ENCODE results near the gene GNB5. TPM values are rescaled to one million over a fixed set of nuclear protein-coding genes. Genes with fewer than 3 reads are reported as not detected.

GNB5 gene
- total and polyA plus RNA-seq, 2 of the 13 experiments (the other 11 are each of a cell fraction or from before 2014, with no cell fraction given) = 13.7 to 14.4 TPM

DNA sequence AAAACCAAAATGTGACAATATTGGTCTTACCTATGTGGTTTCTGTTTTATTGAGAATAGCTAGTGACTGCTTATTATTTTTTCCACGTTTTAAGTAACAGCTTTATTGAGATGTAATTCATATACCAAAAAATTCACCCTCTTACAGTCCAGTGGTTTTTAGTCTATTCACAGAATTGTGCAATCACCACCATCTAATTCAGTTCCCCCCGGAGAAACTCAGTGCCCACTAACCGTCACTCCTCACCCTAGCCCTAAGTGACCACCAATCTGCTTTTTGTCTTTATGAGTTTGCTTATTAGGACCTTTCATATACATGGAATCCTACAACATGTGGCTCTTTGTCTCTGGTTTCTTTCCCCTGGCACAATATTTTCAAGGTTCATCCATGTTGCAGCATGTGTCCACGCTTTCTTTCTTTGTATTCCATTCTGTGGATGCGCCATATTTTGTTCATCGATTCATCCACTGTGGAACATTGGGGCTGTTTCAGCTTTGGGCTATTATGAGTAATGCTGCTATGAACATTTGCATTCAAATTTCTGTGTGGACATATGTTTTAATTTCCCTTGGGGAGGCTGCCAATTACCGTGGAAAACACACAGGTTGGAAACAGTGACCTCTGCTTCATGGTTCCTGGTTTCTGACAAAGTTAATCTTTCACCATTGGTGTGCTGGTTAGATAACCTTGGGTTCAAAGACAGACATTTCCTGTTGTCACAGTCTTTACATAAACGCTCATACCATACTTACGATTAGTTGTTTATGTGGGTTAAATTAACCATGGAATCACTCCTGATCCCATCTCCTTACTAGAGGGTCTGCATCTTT lies 75.4 kb downstream of the GNB5 start (continued):
- no peak for TF ChIP-seq ZNF781 (CRISPR knock-in tag; IDR thresholded peaks at IDR 0.05; ENCODE audit: borderline replicate concordance, not compliant biosample characterization)
- TF ChIP-seq, protein P1, sequence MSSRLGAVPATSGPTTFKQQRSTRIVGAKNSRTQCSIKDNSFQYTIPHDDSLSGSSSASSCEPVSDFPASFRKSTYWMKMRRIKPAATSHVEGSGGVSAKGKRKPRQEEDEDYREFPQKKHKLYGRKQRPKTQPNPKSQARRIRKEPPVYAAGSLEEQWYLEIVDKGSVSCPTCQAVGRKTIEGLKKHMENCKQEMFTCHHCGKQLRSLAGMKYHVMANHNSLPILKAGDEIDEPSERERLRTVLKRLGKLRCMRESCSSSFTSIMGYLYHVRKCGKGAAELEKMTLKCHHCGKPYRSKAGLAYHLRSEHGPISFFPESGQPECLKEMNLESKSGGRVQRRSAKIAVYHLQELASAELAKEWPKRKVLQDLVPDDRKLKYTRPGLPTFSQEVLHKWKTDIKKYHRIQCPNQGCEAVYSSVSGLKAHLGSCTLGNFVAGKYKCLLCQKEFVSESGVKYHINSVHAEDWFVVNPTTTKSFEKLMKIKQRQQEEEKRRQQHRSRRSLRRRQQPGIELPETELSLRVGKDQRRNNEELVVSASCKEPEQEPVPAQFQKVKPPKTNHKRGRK (CRISPR knock-in tag; IDR thresholded peaks at IDR 0.05) = no peak
- no peak for TF ChIP-seq ZNF501 (CRISPR knock-in tag; IDR thresholded peaks at IDR 0.05)
- no peak for TF ChIP-seq RFX5 (IDR thresholded peaks at IDR 0.05; ENCODE audit: low read depth, low read length)
- TF ChIP-seq, protein P2, sequence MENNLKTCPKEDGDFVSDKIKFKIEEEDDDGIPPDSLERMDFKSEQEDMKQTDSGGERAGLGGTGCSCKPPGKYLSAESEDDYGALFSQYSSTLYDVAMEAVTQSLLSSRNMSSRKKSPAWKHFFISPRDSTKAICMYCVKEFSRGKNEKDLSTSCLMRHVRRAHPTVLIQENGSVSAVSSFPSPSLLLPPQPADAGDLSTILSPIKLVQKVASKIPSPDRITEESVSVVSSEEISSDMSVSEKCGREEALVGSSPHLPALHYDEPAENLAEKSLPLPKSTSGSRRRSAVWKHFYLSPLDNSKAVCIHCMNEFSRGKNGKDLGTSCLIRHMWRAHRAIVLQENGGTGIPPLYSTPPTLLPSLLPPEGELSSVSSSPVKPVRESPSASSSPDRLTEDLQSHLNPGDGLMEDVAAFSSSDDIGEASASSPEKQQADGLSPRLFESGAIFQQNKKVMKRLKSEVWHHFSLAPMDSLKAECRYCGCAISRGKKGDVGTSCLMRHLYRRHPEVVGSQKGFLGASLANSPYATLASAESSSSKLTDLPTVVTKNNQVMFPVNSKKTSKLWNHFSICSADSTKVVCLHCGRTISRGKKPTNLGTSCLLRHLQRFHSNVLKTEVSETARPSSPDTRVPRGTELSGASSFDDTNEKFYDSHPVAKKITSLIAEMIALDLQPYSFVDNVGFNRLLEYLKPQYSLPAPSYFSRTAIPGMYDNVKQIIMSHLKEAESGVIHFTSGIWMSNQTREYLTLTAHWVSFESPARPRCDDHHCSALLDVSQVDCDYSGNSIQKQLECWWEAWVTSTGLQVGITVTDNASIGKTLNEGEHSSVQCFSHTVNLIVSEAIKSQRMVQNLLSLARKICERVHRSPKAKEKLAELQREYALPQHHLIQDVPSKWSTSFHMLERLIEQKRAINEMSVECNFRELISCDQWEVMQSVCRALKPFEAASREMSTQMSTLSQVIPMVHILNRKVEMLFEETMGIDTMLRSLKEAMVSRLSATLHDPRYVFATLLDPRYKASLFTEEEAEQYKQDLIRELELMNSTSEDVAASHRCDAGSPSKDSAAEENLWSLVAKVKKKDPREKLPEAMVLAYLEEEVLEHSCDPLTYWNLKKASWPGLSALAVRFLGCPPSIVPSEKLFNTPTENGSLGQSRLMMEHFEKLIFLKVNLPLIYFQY (CRISPR knock-in tag; IDR thresholded peaks at IDR 0.05; ENCODE audit: borderline replicate concordance) = peak; percentile 38; the same call in 1 of the 2 replicates
- TF ChIP-seq, protein P3, sequence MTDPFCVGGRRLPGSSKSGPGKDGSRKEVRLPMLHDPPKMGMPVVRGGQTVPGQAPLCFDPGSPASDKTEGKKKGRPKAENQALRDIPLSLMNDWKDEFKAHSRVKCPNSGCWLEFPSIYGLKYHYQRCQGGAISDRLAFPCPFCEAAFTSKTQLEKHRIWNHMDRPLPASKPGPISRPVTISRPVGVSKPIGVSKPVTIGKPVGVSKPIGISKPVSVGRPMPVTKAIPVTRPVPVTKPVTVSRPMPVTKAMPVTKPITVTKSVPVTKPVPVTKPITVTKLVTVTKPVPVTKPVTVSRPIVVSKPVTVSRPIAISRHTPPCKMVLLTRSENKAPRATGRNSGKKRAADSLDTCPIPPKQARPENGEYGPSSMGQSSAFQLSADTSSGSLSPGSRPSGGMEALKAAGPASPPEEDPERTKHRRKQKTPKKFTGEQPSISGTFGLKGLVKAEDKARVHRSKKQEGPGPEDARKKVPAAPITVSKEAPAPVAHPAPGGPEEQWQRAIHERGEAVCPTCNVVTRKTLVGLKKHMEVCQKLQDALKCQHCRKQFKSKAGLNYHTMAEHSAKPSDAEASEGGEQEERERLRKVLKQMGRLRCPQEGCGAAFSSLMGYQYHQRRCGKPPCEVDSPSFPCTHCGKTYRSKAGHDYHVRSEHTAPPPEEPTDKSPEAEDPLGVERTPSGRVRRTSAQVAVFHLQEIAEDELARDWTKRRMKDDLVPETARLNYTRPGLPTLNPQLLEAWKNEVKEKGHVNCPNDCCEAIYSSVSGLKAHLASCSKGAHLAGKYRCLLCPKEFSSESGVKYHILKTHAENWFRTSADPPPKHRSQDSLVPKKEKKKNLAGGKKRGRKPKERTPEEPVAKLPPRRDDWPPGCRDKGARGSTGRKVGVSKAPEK (CRISPR knock-in tag; IDR thresholded peaks at IDR 0.05; ENCODE audit: borderline replicate concordance) = no peak
- TF ChIP-seq, protein P4, sequence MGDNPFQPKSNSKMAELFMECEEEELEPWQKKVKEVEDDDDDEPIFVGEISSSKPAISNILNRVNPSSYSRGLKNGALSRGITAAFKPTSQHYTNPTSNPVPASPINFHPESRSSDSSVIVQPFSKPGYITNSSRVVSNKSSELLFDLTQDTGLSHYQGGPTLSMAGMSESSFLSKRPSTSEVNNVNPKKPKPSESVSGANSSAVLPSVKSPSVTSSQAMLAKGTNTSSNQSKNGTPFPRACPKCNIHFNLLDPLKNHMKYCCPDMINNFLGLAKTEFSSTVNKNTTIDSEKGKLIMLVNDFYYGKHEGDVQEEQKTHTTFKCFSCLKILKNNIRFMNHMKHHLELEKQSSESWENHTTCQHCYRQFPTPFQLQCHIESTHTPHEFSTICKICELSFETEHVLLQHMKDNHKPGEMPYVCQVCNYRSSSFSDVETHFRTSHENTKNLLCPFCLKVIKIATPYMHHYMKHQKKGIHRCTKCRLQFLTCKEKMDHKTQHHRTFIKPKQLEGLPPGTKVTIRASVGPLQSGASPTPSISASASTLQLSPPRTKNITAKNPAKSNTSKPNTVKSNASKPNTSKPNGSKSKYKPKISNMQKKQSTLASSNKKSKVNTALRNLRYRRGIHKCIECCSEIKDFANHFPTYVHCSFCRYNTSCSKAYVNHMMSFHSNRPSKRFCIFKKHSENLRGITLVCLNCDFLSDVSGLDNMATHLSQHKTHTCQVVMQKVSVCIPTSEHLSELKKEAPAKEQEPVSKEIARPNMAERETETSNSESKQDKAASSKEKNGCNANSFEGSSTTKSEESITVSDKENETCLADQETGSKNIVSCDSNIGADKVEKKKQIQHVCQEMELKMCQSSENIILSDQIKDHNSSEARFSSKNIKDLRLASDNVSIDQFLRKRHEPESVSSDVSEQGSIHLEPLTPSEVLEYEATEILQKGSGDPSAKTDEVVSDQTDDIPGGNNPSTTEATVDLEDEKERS (CRISPR knock-in tag; IDR thresholded peaks at IDR 0.05) = no peak
- peak; percentile 30; the same call in 1 of the 2 replicates for TF ChIP-seq SP5 (CRISPR knock-in tag; IDR thresholded peaks at IDR 0.05; ENCODE audit: borderline replicate concordance, low read depth)
- TF ChIP-seq, protein P5, sequence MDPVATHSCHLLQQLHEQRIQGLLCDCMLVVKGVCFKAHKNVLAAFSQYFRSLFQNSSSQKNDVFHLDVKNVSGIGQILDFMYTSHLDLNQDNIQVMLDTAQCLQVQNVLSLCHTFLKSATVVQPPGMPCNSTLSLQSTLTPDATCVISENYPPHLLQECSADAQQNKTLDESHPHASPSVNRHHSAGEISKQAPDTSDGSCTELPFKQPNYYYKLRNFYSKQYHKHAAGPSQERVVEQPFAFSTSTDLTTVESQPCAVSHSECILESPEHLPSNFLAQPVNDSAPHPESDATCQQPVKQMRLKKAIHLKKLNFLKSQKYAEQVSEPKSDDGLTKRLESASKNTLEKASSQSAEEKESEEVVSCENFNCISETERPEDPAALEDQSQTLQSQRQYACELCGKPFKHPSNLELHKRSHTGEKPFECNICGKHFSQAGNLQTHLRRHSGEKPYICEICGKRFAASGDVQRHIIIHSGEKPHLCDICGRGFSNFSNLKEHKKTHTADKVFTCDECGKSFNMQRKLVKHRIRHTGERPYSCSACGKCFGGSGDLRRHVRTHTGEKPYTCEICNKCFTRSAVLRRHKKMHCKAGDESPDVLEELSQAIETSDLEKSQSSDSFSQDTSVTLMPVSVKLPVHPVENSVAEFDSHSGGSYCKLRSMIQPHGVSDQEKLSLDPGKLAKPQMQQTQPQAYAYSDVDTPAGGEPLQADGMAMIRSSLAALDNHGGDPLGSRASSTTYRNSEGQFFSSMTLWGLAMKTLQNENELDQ (CRISPR knock-in tag; IDR thresholded peaks at IDR 0.05; ENCODE audit: borderline replicate concordance) = no peak
- no peak for TF ChIP-seq NCOA5 (CRISPR knock-in tag; IDR thresholded peaks at IDR 0.05)
- TF ChIP-seq ZMYM3 (CRISPR knock-in tag; IDR thresholded peaks at IDR 0.05) = peak; percentile 34; the same call in 1 of the 2 replicates
- no peak for TF ChIP-seq HDAC6 (IDR thresholded peaks at IDR 0.05; ENCODE audit: low read depth, low read length)
- no peak for TF ChIP-seq ZNF138 (CRISPR knock-in tag; IDR thresholded peaks at IDR 0.05; ENCODE audit: low read depth)

Data from HepG2 (cell line).